ENCODE results near the gene ADGRV1. TPM values are rescaled to one million over a fixed set of nuclear protein-coding genes. Genes with fewer than 3 reads are reported as not detected.
A peak's percentile ranks its signal among the peaks of the same experiment; 100 is the strongest.

ADGRV1 gene, protein sequence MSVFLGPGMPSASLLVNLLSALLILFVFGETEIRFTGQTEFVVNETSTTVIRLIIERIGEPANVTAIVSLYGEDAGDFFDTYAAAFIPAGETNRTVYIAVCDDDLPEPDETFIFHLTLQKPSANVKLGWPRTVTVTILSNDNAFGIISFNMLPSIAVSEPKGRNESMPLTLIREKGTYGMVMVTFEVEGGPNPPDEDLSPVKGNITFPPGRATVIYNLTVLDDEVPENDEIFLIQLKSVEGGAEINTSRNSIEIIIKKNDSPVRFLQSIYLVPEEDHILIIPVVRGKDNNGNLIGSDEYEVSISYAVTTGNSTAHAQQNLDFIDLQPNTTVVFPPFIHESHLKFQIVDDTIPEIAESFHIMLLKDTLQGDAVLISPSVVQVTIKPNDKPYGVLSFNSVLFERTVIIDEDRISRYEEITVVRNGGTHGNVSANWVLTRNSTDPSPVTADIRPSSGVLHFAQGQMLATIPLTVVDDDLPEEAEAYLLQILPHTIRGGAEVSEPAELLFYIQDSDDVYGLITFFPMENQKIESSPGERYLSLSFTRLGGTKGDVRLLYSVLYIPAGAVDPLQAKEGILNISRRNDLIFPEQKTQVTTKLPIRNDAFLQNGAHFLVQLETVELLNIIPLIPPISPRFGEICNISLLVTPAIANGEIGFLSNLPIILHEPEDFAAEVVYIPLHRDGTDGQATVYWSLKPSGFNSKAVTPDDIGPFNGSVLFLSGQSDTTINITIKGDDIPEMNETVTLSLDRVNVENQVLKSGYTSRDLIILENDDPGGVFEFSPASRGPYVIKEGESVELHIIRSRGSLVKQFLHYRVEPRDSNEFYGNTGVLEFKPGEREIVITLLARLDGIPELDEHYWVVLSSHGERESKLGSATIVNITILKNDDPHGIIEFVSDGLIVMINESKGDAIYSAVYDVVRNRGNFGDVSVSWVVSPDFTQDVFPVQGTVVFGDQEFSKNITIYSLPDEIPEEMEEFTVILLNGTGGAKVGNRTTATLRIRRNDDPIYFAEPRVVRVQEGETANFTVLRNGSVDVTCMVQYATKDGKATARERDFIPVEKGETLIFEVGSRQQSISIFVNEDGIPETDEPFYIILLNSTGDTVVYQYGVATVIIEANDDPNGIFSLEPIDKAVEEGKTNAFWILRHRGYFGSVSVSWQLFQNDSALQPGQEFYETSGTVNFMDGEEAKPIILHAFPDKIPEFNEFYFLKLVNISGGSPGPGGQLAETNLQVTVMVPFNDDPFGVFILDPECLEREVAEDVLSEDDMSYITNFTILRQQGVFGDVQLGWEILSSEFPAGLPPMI (N-terminal part only)
- 0.23 and 0.49 TPM in 2 replicates for polyA plus RNA-seq (2012; rRNA removed)
- 0.35 and 0.41 TPM in 2 replicates for polyA plus RNA-seq (2012; cell fraction: cytosol; rRNA removed)
- 0.35 and 0.38 TPM in 2 replicates for polyA plus RNA-seq (2012; cell fraction: nucleus; rRNA removed)

- Histone ChIP-seq H3K4me3 (ENCODE audit: low read depth in 2 of 2, low read length in 1 of 2) (peak within 1 kb of the TSS; percentile 53 to 65), H2AFZ (ENCODE audit: low read depth) (peak within 1 kb of the TSS; percentile 63; the same call in 1 of the 2 replicates), H3K27me3 (ENCODE audit: insufficient read depth) (peaks cover 37% of the 10 kb centered on the region), H3F3A (replicated peaks; ENCODE audit: insufficient read depth) (no peaks in the 10 kb centered on the region), H3K4me2 (peak within 1 kb of the TSS; percentile 80), H3K9me2 (no peaks in the 10 kb centered on the region), H4K20me1 (ENCODE audit: insufficient read depth) (no peaks in the 10 kb centered on the region), H3K9ac (no peak within 1 kb of the TSS), H3K9me3 (no peaks in the 10 kb centered on the region), H3K27ac (ENCODE audit: low read depth in 2 of 2, low read length in 1 of 2) (peak within 1 kb of the TSS in 1 of 2 experiments; percentile 77; a peak in 2 of 4 replicates), H3K36me3 (replicated peaks in 1 of 2; ENCODE audit: control insufficient read depth in 1 of 2, insufficient read depth in 2 of 2, low read length in 1 of 2) (no peaks in the 10 kb centered on the region), H3K4me1 (ENCODE audit: control insufficient read depth in 1 of 2, insufficient read depth in 2 of 2, low read depth in 1 of 2, low read length in 1 of 2) (no peaks in the 10 kb centered on the region; a peak in 2 of 4 replicates), H3K79me2 (ENCODE audit: insufficient read depth) (no peaks in the 10 kb centered on the region)
- ChIA-PET CTCF (interaction anchor here (1.0 to 1.6 kb wide), 4 partner anchors 13 to 225 kb away, joined by 3 to 4 read pairs (median 4); no protein-coding TSS in a partner anchor), POLR2A (interaction anchor here (0.9 kb wide), 1 partner anchor 8 kb away, joined by 3 read pairs; no protein-coding TSS in a partner anchor)
- TF ChIP-seq CHD2 (IDR thresholded peaks at IDR 0.05; ENCODE audit: low read length, partially characterized antibody) (peak; percentile 26), POLR2AphosphoS5 (IDR thresholded peaks at IDR 0.05; ENCODE audit: low read depth, low read length) (0 out of 2 replicates have a peak, but pooled peaks have one; percentile 18), MXI1 (IDR thresholded peaks at IDR 0.05; ENCODE audit: low read depth, low read length) (0 out of 2 replicates have a peak, but pooled peaks have one; percentile 20), RFX5 (IDR thresholded peaks at IDR 0.05; ENCODE audit: low read length) (peak; percentile 52; the same call in 1 of the 2 replicates), TEAD4 (IDR thresholded peaks at IDR 0.05; ENCODE audit: borderline replicate concordance, insufficient read depth) (no peak), FOXJ3 (CRISPR knock-in tag; IDR thresholded peaks at IDR 0.05) (no peak), NRF1 (IDR thresholded peaks at IDR 0.05; ENCODE audit: low read depth, low read length) (peak; percentile 40), RCOR1 (IDR thresholded peaks at IDR 0.05; ENCODE audit: low read length) (peak; percentile 54; the same call in 1 of the 2 replicates), TAF1 (IDR thresholded peaks at IDR 0.05; ENCODE audit: borderline replicate concordance, low read depth, low read length) (no peak), GATA2 (CRISPR knock-in tag; IDR thresholded peaks at IDR 0.05) (no peak)
- DNase-seq: peak; percentile 96
- 2% methylated on average over 36 of the region's 60 CpGs for WGBS (ENCODE audit: low lambda C conversion rate)
Measured at GRCh38 chr5:90558344-90559192, at the start of gene ADGRV1. Gene ADGRV1 (plus strand): TSS chr5:90558797. CDS start chr5:90558896, 99 bp downstream.

All from SK-N-SH (cell line).